Activated naive CD4-positive, alpha-beta T cell treated with anti-CD3 and anti-CD28 coated beads, Interleukin-2, amount 50 U/mL, for 72 hours (primary cell): ENCODE measurements around the gene BACH2. TPM values are rescaled to one million over a fixed set of nuclear protein-coding genes. Genes with fewer than 3 reads are reported as not detected.
A peak's percentile ranks its signal among the peaks of the same experiment; 100 is the strongest.

Experiments
- ATAC-seq, 2 donors: fragments of 150-1000 bp; cut with Tn5 transposase; 2 replicates each; pipeline ENCODE4 v1.10.0; 2021; ENCODE audit warnings: mild to moderate bottlenecking in 2 of 2, moderate library complexity in 2 of 2
- DNase-seq, 2 donors: peaks; one replicate each; pipeline ENCODE4 v3.0.0; 2021 to 2022; ENCODE audit warnings: low spot score in 2 of 2
- H3K27ac Mint-ChIP-seq, 2 donors: one replicate each; pipeline ENCODE4 v1.8.0; 2022; ENCODE audit warnings: mild to moderate bottlenecking in 2 of 2, mixed read lengths in 2 of 2
- H3K36me3 Mint-ChIP-seq, 2 donors: one replicate each; pipeline ENCODE4 v1.8.0; 2022; ENCODE audit warnings: mixed read lengths in 2 of 2
- H3K9me3 Mint-ChIP-seq, 2 donors: one replicate each; pipeline ENCODE4 v1.8.0; 2022; ENCODE audit warnings: mixed read lengths in 2 of 2
- total RNA-seq, 2 donors: library from RNA; stranded (reverse); gene quantifications; one replicate each; pipeline ENCODE4 v1.2.3, GENCODE V29; 2022

Gene BACH2
- total RNA-seq, 2 donors from 2014 or later: 48.7 to 90.8 TPM

GRCh38 chr6:90088009-90088408, 208.6 kb downstream of the BACH2 start:
- DNase-seq (no peak), ATAC-seq (peak; percentile 55 to 65)
- Mint-ChIP-seq H3K9me3 (peaks cover 0 to 5% of the 10 kb centered on the region in 2 donors), H3K36me3 (peaks cover 5 to 16% of the 10 kb centered on the region in 2 donors), H3K27ac (peak overlapping the region; percentile 1 to 62)

GRCh38 chr6:90087106-90087833, 209.4 kb downstream of the BACH2 start:
- peak in 1 of 2 donors; percentile 5 for ATAC-seq
- no peak for DNase-seq
- H3K27ac Mint-ChIP-seq: peak overlapping the region in 1 of 2 donors; percentile 2
- H3K36me3 Mint-ChIP-seq: peaks cover 5 to 16% of the 10 kb centered on the region in 2 donors
- peaks cover 0 to 5% of the 10 kb centered on the region in 2 donors for H3K9me3 Mint-ChIP-seq

- peak in 1 of 2 donors; percentile 17 for ATAC-seq
- Mint-ChIP-seq H3K27ac (peak overlapping the region in 1 of 2 donors; percentile 2), H3K36me3 (peaks cover 8 to 16% of the 10 kb centered on the region in 2 donors), H3K9me3 (peaks cover 0 to 5% of the 10 kb centered on the region in 2 donors)
- DNase-seq: no peak
Observed at GRCh38 chr6:90086517-90086916, 210.1 kb downstream of the BACH2 start.

GRCh38 chr6:90083891-90084290, 212.8 kb downstream of the BACH2 start:
- Mint-ChIP-seq H3K27ac (peak overlapping the region; percentile 50 to 66), H3K36me3 (peaks cover 18 to 22% of the 10 kb centered on the region in 2 donors), H3K9me3 (no peaks in the 10 kb centered on the region)
- ATAC-seq (peak in 1 of 2 donors; percentile 31), DNase-seq (peak in 1 of 2 donors; percentile 39)

GRCh38 chr6:90082847-90083246, 213.8 kb downstream of the BACH2 start:
- DNase-seq (no peak), ATAC-seq (no peak)
- peaks cover 28 to 32% of the 10 kb centered on the region in 2 donors for H3K36me3 Mint-ChIP-seq
- no peak overlapping the region for H3K27ac Mint-ChIP-seq
- no peaks in the 10 kb centered on the region for H3K9me3 Mint-ChIP-seq

GRCh38 chr6:90080876-90081481, 215.7 kb downstream of the BACH2 start:
- Mint-ChIP-seq H3K9me3 (no peaks in the 10 kb centered on the region), H3K27ac (peak overlapping the region; percentile 98 to 100), H3K36me3 (peaks cover 37 to 44% of the 10 kb centered on the region in 2 donors)
- DNase-seq (peak; percentile 77 to 87), ATAC-seq (peak; percentile 66 to 82)

- peak; percentile 27 to 32 for ATAC-seq
- H3K27ac Mint-ChIP-seq: peak overlapping the region; percentile 98 to 100
- peaks cover 37 to 50% of the 10 kb centered on the region in 2 donors for H3K36me3 Mint-ChIP-seq
- DNase-seq: peak; percentile 39 to 74
- no peaks in the 10 kb centered on the region for H3K9me3 Mint-ChIP-seq
Observed at GRCh38 chr6:90079560-90080490, 216.8 kb downstream of the BACH2 start.

- ATAC-seq: peak; percentile 44 to 67
- Mint-ChIP-seq H3K36me3 (peaks cover 38 to 60% of the 10 kb centered on the region in 2 donors), H3K27ac (peak overlapping the region; percentile 98 to 100), H3K9me3 (no peaks in the 10 kb centered on the region)
- peak; percentile 53 to 92 for DNase-seq
Observed at GRCh38 chr6:90078513-90079289, 217.9 kb downstream of the BACH2 start.

- ATAC-seq (no peak), DNase-seq (no peak)
- H3K36me3 Mint-ChIP-seq: peaks cover 46 to 67% of the 10 kb centered on the region in 2 donors
- no peaks in the 10 kb centered on the region for H3K9me3 Mint-ChIP-seq
- peak overlapping the region; percentile 1 to 100 for H3K27ac Mint-ChIP-seq
Observed at GRCh38 chr6:90076511-90077415, 219.9 kb downstream of the BACH2 start.

- no peaks in the 10 kb centered on the region for H3K9me3 Mint-ChIP-seq
- H3K36me3 Mint-ChIP-seq: peaks cover 57 to 60% of the 10 kb centered on the region in 2 donors
- ATAC-seq (no peak), DNase-seq (no peak)
- peak overlapping the region in 1 of 2 donors; percentile 85 for H3K27ac Mint-ChIP-seq
Observed at GRCh38 chr6:90074161-90074850, 222.3 kb downstream of the BACH2 start.

GRCh38 chr6:90072935-90073464, 223.6 kb downstream of the BACH2 start:
- Mint-ChIP-seq H3K36me3 (peaks cover 52 to 54% of the 10 kb centered on the region in 2 donors), H3K27ac (peak overlapping the region; percentile 85 to 94), H3K9me3 (no peaks in the 10 kb centered on the region)
- ATAC-seq (peak; percentile 19 to 23), DNase-seq (no peak)

- H3K9me3 Mint-ChIP-seq: no peaks in the 10 kb centered on the region
- ATAC-seq (peak; percentile 25 to 48), DNase-seq (no peak)
- H3K27ac Mint-ChIP-seq: peak overlapping the region; percentile 85 to 94
- H3K36me3 Mint-ChIP-seq: peaks cover 51 to 54% of the 10 kb centered on the region in 2 donors
Observed at GRCh38 chr6:90072501-90072900, 224.1 kb downstream of the BACH2 start.

- Mint-ChIP-seq H3K27ac (peak overlapping the region; percentile 77 to 90), H3K9me3 (peaks cover 0 to 7% of the 10 kb centered on the region in 2 donors), H3K36me3 (peaks cover 54 to 66% of the 10 kb centered on the region in 2 donors)
- peak in 1 of 2 donors; percentile 6 for ATAC-seq
- no peak for DNase-seq
Observed at GRCh38 chr6:90068703-90069523, 227.7 kb downstream of the BACH2 start.
